NCI-H187 treated with DMSO at 0.1 percent for 48 hours (cell line): ENCODE results near the gene PIGX.

Source experiments
- DNase-seq: peaks from one replicate; lab custom pipeline; 2025; lab: John Stamatoyannopoulos, UW

Gene PIGX

GRCh38 chr3:196711838-196712513 is at the start of gene PIGX, which contains the start of gene CEP19:
Gene PIGX (plus strand): TSS chr3:196712377.
Gene CEP19 (minus strand): TSS chr3:196712250. CDS start chr3:196708657, 3,593 bp downstream.
- peak; percentile 36 for DNase-seq

GRCh38 chr3:196662711-196663571 is 49.2 kb upstream of the PIGX start:
- no peak for DNase-seq

- DNase-seq: peak; percentile 59
Measured at GRCh38 chr3:196666001-196666867, 45.9 kb upstream of the PIGX start.

- DNase-seq: no peak
Measured at GRCh38 chr3:196667056-196667825, 44.9 kb upstream of the PIGX start.

- no peak for DNase-seq
Measured at GRCh38 chr3:196670339-196670738, 41.8 kb upstream of the PIGX start.

GRCh38 chr3:196673632-196674031 is 38.5 kb upstream of the PIGX start:
- DNase-seq: no peak

- no peak for DNase-seq
Measured at GRCh38 chr3:196677353-196677752, 34.8 kb upstream of the PIGX start.

DNA sequence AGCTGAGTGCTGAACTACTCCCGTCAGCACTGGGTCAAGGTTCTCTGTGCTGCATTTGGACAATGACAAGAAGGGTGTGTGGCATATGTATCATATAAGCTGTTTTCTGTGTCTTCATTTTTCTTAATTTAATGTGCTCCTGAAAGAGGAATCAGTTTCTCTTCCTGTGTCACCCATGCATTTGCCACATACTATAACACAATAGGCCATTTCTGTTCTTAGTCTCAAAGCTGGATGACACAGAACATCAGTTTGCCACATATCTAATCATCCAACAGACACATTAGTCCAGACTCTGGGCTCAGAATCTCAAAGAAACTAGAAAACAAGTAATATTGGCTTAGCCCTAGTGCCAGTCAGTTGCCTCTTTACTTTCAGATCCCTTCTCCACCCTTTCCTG is 34.2 kb upstream of the PIGX start:
- no peak for DNase-seq

GRCh38 chr3:196684548-196685407 is 27.4 kb upstream of the PIGX start:
- DNase-seq: peak; percentile 4

- DNase-seq: no peak
Measured at GRCh38 chr3:196686436-196686835, 25.7 kb upstream of the PIGX start.

GRCh38 chr3:196688349-196688748 is 23.8 kb upstream of the PIGX start:
- DNase-seq: no peak

GRCh38 chr3:196689941-196690660 is 22.1 kb upstream of the PIGX start:
- no peak for DNase-seq

GRCh38 chr3:196691386-196691785 is 20.8 kb upstream of the PIGX start:
- DNase-seq: no peak

DNA sequence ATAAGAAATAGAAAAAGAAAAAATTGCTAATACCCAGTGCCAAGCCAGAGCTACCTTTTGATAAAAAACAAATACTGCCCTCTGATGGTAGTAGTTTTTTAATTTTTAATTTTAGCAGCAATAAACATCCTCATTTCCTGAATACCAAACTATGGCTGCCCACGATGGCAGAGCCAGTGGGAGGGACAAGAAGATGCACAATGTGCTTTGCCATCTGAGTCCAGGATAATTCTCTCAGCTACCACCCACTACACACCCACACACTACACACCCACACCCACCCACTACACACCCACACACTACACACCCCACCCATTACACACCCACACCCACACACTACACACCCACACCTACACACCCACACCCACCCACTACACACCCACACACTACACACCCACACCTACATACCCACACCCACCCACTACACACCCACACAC is 18.0 kb upstream of the PIGX start:
- no peak for DNase-seq

DNA sequence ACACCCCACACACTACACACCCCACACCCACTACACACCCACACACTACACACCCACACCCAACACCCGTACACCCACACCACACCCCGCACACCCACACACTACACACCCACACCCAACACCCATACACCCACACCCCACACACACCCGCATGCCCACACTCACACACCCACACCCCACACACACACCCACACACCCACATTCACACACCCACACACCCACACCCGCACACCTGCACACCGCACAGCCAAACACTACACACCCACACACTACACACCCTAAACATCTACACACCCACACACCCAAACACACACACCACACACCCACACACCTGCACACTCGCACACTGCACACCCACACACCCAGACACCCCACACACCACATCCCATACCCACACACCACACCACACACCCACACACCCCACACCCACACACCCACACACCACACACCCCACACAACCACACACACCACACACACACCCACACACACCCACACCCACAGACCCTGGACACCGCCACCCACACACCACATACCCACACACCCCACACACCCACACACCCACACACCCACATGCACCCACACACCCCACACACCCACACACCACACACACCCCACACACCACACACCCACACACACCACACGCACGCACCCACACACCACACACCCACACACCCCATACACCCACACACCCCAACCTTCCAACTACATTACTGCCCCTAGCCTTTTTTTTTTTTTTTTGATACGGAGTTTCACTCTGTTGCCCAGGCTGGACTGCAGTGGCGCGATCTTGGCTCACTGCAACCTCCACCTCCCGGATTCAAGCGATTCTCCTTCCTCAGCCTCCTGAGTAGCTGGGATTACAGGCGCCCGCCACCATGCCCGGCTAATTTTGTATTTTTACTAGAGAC is 17.0 kb upstream of the PIGX start:
- no peak for DNase-seq

DNA sequence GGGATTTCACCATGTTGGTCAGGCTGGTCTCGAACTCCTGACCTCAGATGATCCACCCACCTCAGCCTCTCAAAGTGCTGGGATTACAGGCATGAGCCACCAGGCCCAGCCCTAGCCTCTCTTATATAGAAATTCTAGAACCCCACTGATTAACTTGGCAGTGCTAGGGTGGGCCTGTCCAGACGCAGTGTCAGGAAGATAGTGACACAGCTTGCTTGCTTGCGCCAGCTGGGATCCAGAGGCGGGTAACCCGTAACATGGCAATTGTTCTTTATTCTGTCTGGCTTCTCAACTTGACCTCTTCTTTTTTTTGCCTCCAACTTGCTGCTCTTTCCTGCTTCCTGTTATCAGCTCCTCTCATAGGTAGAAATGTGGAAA is 16.3 kb upstream of the PIGX start:
- no peak for DNase-seq

DNA sequence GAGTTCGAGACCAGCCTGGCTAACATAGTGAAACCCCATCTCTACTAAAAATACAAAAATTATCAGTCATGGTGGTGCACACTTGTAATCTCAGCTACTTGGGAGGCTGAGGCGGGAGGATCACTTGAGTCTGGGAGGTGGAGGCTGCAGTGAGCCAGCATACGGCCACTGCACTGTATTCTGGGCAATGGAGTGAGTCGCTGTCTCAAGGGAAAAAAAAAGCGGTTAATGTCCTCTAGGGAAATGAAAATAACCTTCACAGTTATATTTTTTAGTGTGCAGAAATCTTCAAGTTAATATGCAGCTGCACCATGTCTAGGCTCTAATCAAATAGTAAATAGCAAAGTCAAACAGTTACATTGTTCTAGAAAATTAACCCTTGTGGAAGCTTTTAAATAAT is 14.9 kb upstream of the PIGX start:
- no peak for DNase-seq

DNA sequence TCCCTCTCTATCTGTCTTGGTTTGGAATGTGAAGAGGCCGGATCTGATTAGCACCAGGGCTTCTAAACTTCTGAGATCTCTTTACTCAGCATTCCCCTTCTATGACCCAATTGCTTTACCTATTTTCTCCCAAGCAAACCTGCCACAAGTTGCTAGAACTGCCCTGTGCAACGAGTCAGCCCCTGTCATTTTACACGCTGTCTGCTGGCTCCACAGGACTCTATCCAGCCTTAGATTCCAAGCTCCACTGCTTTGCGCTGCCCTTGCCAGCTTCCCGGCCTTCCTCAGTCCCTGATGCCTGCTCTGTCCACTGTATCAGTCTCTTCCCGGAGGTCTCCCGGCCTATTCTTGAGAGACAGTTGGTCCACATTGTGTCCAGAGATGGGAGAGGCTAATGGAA is 12.4 kb upstream of the PIGX start:
- no peak for DNase-seq

DNA sequence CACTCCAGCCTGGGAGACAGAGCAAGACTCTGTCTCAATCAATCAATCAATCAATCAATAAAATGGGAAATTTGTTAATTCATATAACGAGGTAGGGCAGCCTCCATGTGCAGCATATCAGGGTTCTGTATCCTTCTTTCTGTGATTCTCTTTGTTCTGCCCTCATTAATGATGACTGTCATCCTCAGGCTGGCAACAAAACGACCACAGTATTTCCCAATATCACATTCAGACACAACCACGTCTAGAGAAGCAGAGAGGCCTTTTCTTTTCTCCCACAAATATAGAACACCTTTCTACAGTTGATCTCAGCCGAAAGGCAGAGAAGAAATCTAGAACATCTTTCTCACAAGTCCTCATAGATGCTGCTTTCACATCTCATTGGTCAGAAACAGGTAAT is 11.4 kb upstream of the PIGX start:
- no peak for DNase-seq
